Smooth muscle cell (in vitro differentiated cells): ENCODE results near the gene ADNP2. TPM values are rescaled to one million over a fixed set of nuclear protein-coding genes. Genes with fewer than 3 reads are reported as not detected.

Source experiments
- DNase-seq: peaks from one replicate; lab custom pipeline; 2025; ENCODE audit not compliant: unreplicated experiment; lab: John Stamatoyannopoulos, UW
- H2AFZ ChIP-seq: fragments of 200-600 bp; sonication (generic); 2 replicates; pipeline ENCODE4 v1.6.0; 2016; ENCODE audit warnings: antibody characterized with exemption, low read depth, mild to moderate bottlenecking
- H3F3A ChIP-seq: fragments of 200-600 bp; sonication (generic); 2 replicates; pipeline ENCODE4 v1.6.0; 2017; ENCODE audit warnings: antibody characterized with exemption, low read depth
- H3K27ac ChIP-seq: fragments of 200-600 bp; sonication (generic); 2 replicates; pipeline ENCODE4 v1.5.1; 2016; ENCODE audit warnings: low read depth, mild to moderate bottlenecking
- H3K27me3 ChIP-seq: fragments of 200-600 bp; sonication (generic); 2 replicates; pipeline ENCODE4 v1.6.1; 2016; ENCODE audit warnings: low read depth, mild to moderate bottlenecking
- H3K36me3 ChIP-seq: fragments of 200-600 bp; sonication (generic); 2 replicates; pipeline ENCODE4 v1.5.1; 2016; ENCODE audit warnings: low read depth
- H3K4me1 ChIP-seq: fragments of 200-600 bp; sonication (generic); 2 replicates; pipeline ENCODE4 v1.5.1; 2016; ENCODE audit warnings: low read depth
- H3K4me2 ChIP-seq: fragments of 200-600 bp; sonication (generic); 2 replicates; pipeline ENCODE4 v1.6.0; 2016; ENCODE audit warnings: mild to moderate bottlenecking
- H3K4me3 ChIP-seq: fragments of 200-600 bp; sonication (generic); 2 replicates; pipeline ENCODE4 v1.5.1; 2016; ENCODE audit warnings: mild to moderate bottlenecking
- H3K79me2 ChIP-seq: fragments of 200-600 bp; sonication (generic); 2 replicates; pipeline ENCODE4 v1.6.0; 2016; ENCODE audit warnings: low read depth, mild to moderate bottlenecking
- H3K9ac ChIP-seq: fragments of 200-600 bp; sonication (generic); 2 replicates; pipeline ENCODE4 v1.6.0; 2016; ENCODE audit warnings: low read depth
- H3K9me3 ChIP-seq: fragments of 200-600 bp; sonication (generic); replicated peaks from 2 replicates; pipeline ENCODE4 v1.5.1; 2016; ENCODE audit warnings: low read depth
- H4K20me1 ChIP-seq: fragments of 200-600 bp; sonication (generic); 2 replicates; pipeline ENCODE4 v1.6.0; 2016; ENCODE audit warnings: low read depth
- CTCF ChIP-seq: fragments of 200-600 bp; sonication (generic); IDR thresholded peaks from 2 replicates; pipeline ENCODE4 v1.5.1; 2017; ENCODE audit warnings: borderline replicate concordance, mild to moderate bottlenecking, antibody characterized with exemption; ENCODE audit not compliant: insufficient read depth, poor library complexity, severe bottlenecking
- WGBS: methylation state at CpG from one replicate; pipeline ENCODE4 v1.1.7; 2016; ENCODE audit warnings: low lambda C conversion rate; 5-methylcytosine and 5-hydroxymethylcytosine counted together
- polyA plus RNA-seq: library from polyadenylated mRNA; unstranded; fragments of >200 nt; fragmentation: Nextera tagmentation; extraction: Ambion mirVana; gene quantifications from 2 replicates; pipeline ENCODE4 v1.2.1, GENCODE V29; 2016
- total RNA-seq: library from RNA; depleted of rRNA; stranded (reverse); fragments of >200 nt; gene quantifications from 2 replicates; pipeline ENCODE4 v1.2.3, GENCODE V29; 2014

Gene ADNP2
- total and polyA plus RNA-seq, 2 experiments from 2014 or later: 9.1 to 28.3 TPM

- Histone ChIP-seq H2AFZ (peak overlapping the region; percentile 88), H3K79me2 (no peaks in the 10 kb centered on the region), H3F3A (peaks cover 55% of the 10 kb centered on the region), H3K4me2 (peak overlapping the region; percentile 63), H3K9me3 (no peaks in the 10 kb centered on the region), H3K9ac (peak overlapping the region; percentile 33), H3K36me3 (no peaks in the 10 kb centered on the region), H3K4me3 (no peak overlapping the region), H3K27me3 (no peaks in the 10 kb centered on the region), H3K4me1 (peaks cover 26% of the 10 kb centered on the region), H4K20me1 (no peaks in the 10 kb centered on the region), H3K27ac (peak overlapping the region; percentile 86)
- 4% methylated on average over 7 of the region's 7 CpGs for WGBS
- TF ChIP-seq CTCF: no peak
- no peak for DNase-seq
These were observed 4.7 kb upstream of the ADNP2 start for GRCh38 chr18:80104364-80104779.

GRCh38 chr18:80105369-80106167, 3.5 kb upstream of the ADNP2 start:
- H3K4me1 ChIP-seq: peaks cover 33% of the 10 kb centered on the region
- H3K9me3 ChIP-seq: no peaks in the 10 kb centered on the region
- TF ChIP-seq CTCF: no peak
- peaks cover 8% of the 10 kb centered on the region for H3K79me2 ChIP-seq
- peaks cover 9% of the 10 kb centered on the region for H4K20me1 ChIP-seq
- peak overlapping the region; percentile 63 for H3K4me2 ChIP-seq
- H3K27ac ChIP-seq: peak overlapping the region; percentile 86
- H3K4me3 ChIP-seq: no peak overlapping the region
- no peaks in the 10 kb centered on the region for H3K27me3 ChIP-seq
- H3K36me3 ChIP-seq: no peaks in the 10 kb centered on the region
- 52% methylated on average over 13 of the region's 13 CpGs for WGBS
- H3F3A ChIP-seq: peaks cover 55% of the 10 kb centered on the region
- H2AFZ ChIP-seq: no peak overlapping the region
- no peak overlapping the region for H3K9ac ChIP-seq
- no peak for DNase-seq

GRCh38 chr18:80106482-80107051, 2.5 kb upstream of the ADNP2 start:
- TF ChIP-seq CTCF: no peak
- H3K4me2 ChIP-seq: peak overlapping the region; percentile 63
- no peak overlapping the region for H2AFZ ChIP-seq
- H4K20me1 ChIP-seq: peaks cover 19% of the 10 kb centered on the region
- DNase-seq: no peak
- H3K27me3 ChIP-seq: no peaks in the 10 kb centered on the region
- H3K9ac ChIP-seq: no peak overlapping the region
- no peaks in the 10 kb centered on the region for H3K36me3 ChIP-seq
- WGBS: 34% methylated on average over 6 of the region's 6 CpGs
- H3K9me3 ChIP-seq: no peaks in the 10 kb centered on the region
- no peak overlapping the region for H3K4me3 ChIP-seq
- peaks cover 43% of the 10 kb centered on the region for H3K4me1 ChIP-seq
- H3K79me2 ChIP-seq: peaks cover 18% of the 10 kb centered on the region
- peaks cover 55% of the 10 kb centered on the region for H3F3A ChIP-seq
- peak overlapping the region; percentile 86 for H3K27ac ChIP-seq
